Spleen (tissue), 11 donors: ENCODE data around the gene STARD13. TPM values are rescaled to one million over a fixed set of nuclear protein-coding genes. Genes with fewer than 3 reads are reported as not detected.
"Not testable (repeated sequence)": the region's sequence is repeated elsewhere in the genome, so short reads cannot be mapped to it uniquely, and the experiment has no call there.

Source experiments
- DNase-seq: peaks from one replicate; pipeline ENCODE4 v3.0.0-alpha.2; 2020
- H3K27ac ChIP-seq, 8 donors: fragments of 200-600 bp; sonication (generic) in 7 of 8; 1 replicate in 4 of 8; 2 replicates in 4 of 8; pipeline versions ENCODE4 v1.5.0 to v1.8.0; 2016 to 2021; ENCODE audit warnings: inconsistent platforms in 4 of 8, mild to moderate bottlenecking in 4 of 8, moderate library complexity in 1 of 8
- H3K27me3 ChIP-seq, 7 donors: fragments of 200-600 bp; sonication (generic) in 6 of 7; replicated peaks in 1 of 7; 1 replicate in 4 of 7; 2 replicates in 3 of 7; pipeline versions ENCODE4 v1.5.0 to v1.8.0; 2016 to 2021; ENCODE audit warnings: inconsistent platforms in 3 of 7, mild to moderate bottlenecking in 1 of 7
- H3K36me3 ChIP-seq, 6 donors: fragments of 200-600 bp; sonication (generic) in 5 of 6; 1 replicate in 4 of 6; 2 replicates in 2 of 6; pipeline versions ENCODE4 v1.5.0 to v1.8.0; 2016 to 2021; ENCODE audit warnings: inconsistent platforms in 2 of 6
- H3K4me1 ChIP-seq, 6 donors: fragments of 200-600 bp; sonication (generic) in 5 of 6; 1 replicate in 3 of 6; 2 replicates in 3 of 6; pipeline versions ENCODE4 v1.5.0 to v1.8.0; 2016 to 2021; ENCODE audit warnings: inconsistent platforms in 3 of 6
- H3K4me3 ChIP-seq, 8 donors: fragments of 200-600 bp; sonication (generic) in 7 of 8; 1 replicate in 4 of 8; 2 replicates in 4 of 8; pipeline versions ENCODE4 v1.5.0 to v1.8.0; 2016 to 2021; ENCODE audit warnings: inconsistent platforms in 4 of 8, mild to moderate bottlenecking in 4 of 8, moderate library complexity in 2 of 8
- H3K9me3 ChIP-seq, 8 donors: fragments of 200-600 bp; sonication (generic) in 7 of 8; 1 replicate in 4 of 8; 2 replicates in 4 of 8; pipeline versions ENCODE4 v1.5.0 to v1.8.0; 2016 to 2021; ENCODE audit warnings: inconsistent platforms in 4 of 8
- CTCF ChIP-seq, 11 experiments: fragments of 200-600 bp in 7 of 11; fragments of 450-650 bp in 4 of 11; sonication (generic) in 4 of 11; IDR thresholded peaks in 8 of 11; conservative IDR thresholded peaks in 3 of 11; 1 replicate in 7 of 11; 2 replicates in 4 of 11; pipeline versions ENCODE4 v1.4.0 to v1.8.0; 2016 to 2021; ENCODE audit warnings: antibody characterized with exemption in 11 of 11, inconsistent platforms in 4 of 11, mild to moderate bottlenecking in 1 of 11
- POLR2A ChIP-seq, 3 donors: fragments of 450-650 bp; IDR thresholded peaks; one replicate each; pipeline ENCODE4 v1.5.1; 2017; ENCODE audit warnings: antibody characterized with exemption in 3 of 3, mild to moderate bottlenecking in 1 of 3
- POLR2AphosphoS5 ChIP-seq, 3 donors: sonication (generic); formaldehyde crosslinking; IDR thresholded peaks; one replicate each; pipeline ENCODE4 v1.5.1; 2017; ENCODE audit warnings: antibody characterized with exemption in 3 of 3
- WGBS, 5 donors: extraction: QIAGEN DNeasy Blood & Tissue Kit in 3 of 5; methylation state at CpG; one replicate each; pipeline versions ENCODE4 v1.1.5 to v1.1.7; 2013 to 2018; 5-methylcytosine and 5-hydroxymethylcytosine counted together
- intact Hi-C: fragments of 100-400 bp; cut with DNase I; formaldehyde crosslinking; loops from one replicate; pipeline ENCODE4 v1.15.0; 2023; ENCODE audit warnings: low total_unique reads
- polyA plus RNA-seq, 3 donors: library from polyadenylated mRNA; stranded (reverse); fragments of 200-250 nt; gene quantifications; one replicate each; pipeline ENCODE4 v1.2.1, GENCODE V29; 2013
- total RNA-seq, 7 donors: library from RNA; depleted of rRNA in 3 of 7; stranded (reverse); fragments of >200 nt in 3 of 7; fragmentation: NEBNext Ultra II Directional in 4 of 7; extraction: Animal tissue kit (Norgen Biotek cat#: 25700) in 4 of 7; gene quantifications; one replicate each; pipeline versions ENCODE4 v1.1.0 to v1.2.1, GENCODE V29; 2016 to 2021
- donor health status: healthy with polysubstance abuse.
- donor health status: DM: no; HTN: no; CAD: no; lungs with moderate emphysema.
- donor health status: DM: no; HTN: no; CAD: no.
- donor health status: Bipolar disorder and iron deficiency.
- donor health status: healthy.
- donor health status: DM: no; HTN: no; CAD: no.
- donor health status: DM: yes; HTN: yes; CAD: no.

The STARD13 gene
- total and polyA plus RNA-seq, 10 donors = 1.4 to 58.1 (median 26.7) TPM

GRCh38 chr13:33245505-33246158 lies 39.9 kb downstream of the STARD13 start:
- H3K27me3 ChIP-seq = no peaks in the 10 kb centered on the region
- 91 to 96% (median 92%) methylated on average over 1 of the region's 1 CpG for WGBS, 5 donors
- H3K27ac ChIP-seq = no peak overlapping the region
- DNase-seq = no peak
- peaks cover 0 to 14% (median under 1%) of the 10 kb centered on the region in 8 donors for H3K9me3 ChIP-seq
- H3K4me1 ChIP-seq = no peaks in the 10 kb centered on the region
- no peak overlapping the region for H3K4me3 ChIP-seq
- no peak for TF ChIP-seq CTCF (IDR thresholded peaks at IDR 0.05 in 8 of 11, conservative IDR thresholded peaks at IDR 0.05 in 3 of 11)
- no peak for TF ChIP-seq POLR2A (IDR thresholded peaks at IDR 0.05)
- TF ChIP-seq POLR2AphosphoS5 (IDR thresholded peaks at IDR 0.05) = no peak
- intact Hi-C loops = no loop called here
- no peaks in the 10 kb centered on the region for H3K36me3 ChIP-seq

- 73 to 90% (median 86%) methylated on average over 4 of the region's 4 CpGs for WGBS, 5 donors
- TF ChIP-seq POLR2AphosphoS5 (IDR thresholded peaks at IDR 0.05) = no peak
- TF ChIP-seq POLR2A (IDR thresholded peaks at IDR 0.05) = no peak
- TF ChIP-seq CTCF (IDR thresholded peaks at IDR 0.05 in 8 of 11, conservative IDR thresholded peaks at IDR 0.05 in 3 of 11) = no peak
- DNase-seq = no peak
- no peaks in the 10 kb centered on the region for H3K27me3 ChIP-seq
- no peak overlapping the region for H3K27ac ChIP-seq
- H3K36me3 ChIP-seq = no peaks in the 10 kb centered on the region
- no peak overlapping the region for H3K4me3 ChIP-seq
- intact Hi-C loops = no loop called here
- peaks cover 0 to 19% (median 2%) of the 10 kb centered on the region in 8 donors for H3K9me3 ChIP-seq
- H3K4me1 ChIP-seq = no peaks in the 10 kb centered on the region
Measured at GRCh38 chr13:33244907-33245287, 40.7 kb downstream of the STARD13 start.

GRCh38 chr13:33244210-33244906 lies 41.2 kb downstream of the STARD13 start:
- Histone ChIP-seq H3K4me3 (no peak overlapping the region), H3K4me1 (no peaks in the 10 kb centered on the region), H3K27ac (no peak overlapping the region), H3K36me3 (no peaks in the 10 kb centered on the region), H3K27me3 (no peaks in the 10 kb centered on the region), H3K9me3 (peaks cover 0 to 19% (median 2%) of the 10 kb centered on the region in 8 donors)
- 87 to 95% (median 93%) methylated on average over 3 of the region's 3 CpGs for WGBS, 5 donors
- TF ChIP-seq CTCF (IDR thresholded peaks at IDR 0.05 in 8 of 11, conservative IDR thresholded peaks at IDR 0.05 in 3 of 11) (no peak), POLR2A (IDR thresholded peaks at IDR 0.05) (no peak), POLR2AphosphoS5 (IDR thresholded peaks at IDR 0.05) (no peak)
- no peak for DNase-seq
- intact Hi-C loops = no loop called here

GRCh38 chr13:33242984-33243617 lies 42.5 kb downstream of the STARD13 start:
- peaks cover 0 to 19% (median 2%) of the 10 kb centered on the region in 8 donors for H3K9me3 ChIP-seq
- TF ChIP-seq CTCF (IDR thresholded peaks at IDR 0.05 in 8 of 11, conservative IDR thresholded peaks at IDR 0.05 in 3 of 11) (no peak), POLR2AphosphoS5 (IDR thresholded peaks at IDR 0.05) (no peak), POLR2A (IDR thresholded peaks at IDR 0.05) (no peak)
- intact Hi-C loops = no loop called here
- H3K4me1 ChIP-seq = no peaks in the 10 kb centered on the region
- no peak overlapping the region for H3K27ac ChIP-seq
- no peak for DNase-seq
- H3K27me3 ChIP-seq = no peaks in the 10 kb centered on the region
- WGBS, 5 donors = 93 to 99% (median 97%) methylated on average over 2 of the region's 2 CpGs
- H3K36me3 ChIP-seq = no peaks in the 10 kb centered on the region
- H3K4me3 ChIP-seq = no peak overlapping the region

- intact Hi-C loops, DNase-seq, H3K27me3 ChIP-seq, H3K4me1 ChIP-seq, H3K36me3 ChIP-seq, H3K4me3 ChIP-seq, H3K27ac ChIP-seq: not testable (repeated sequence)
- peaks cover 0 to 19% (median 2%) of the 10 kb centered on the region in 8 donors for H3K9me3 ChIP-seq
- WGBS, 5 donors = 69 to 100% (median 75%) methylated on average over 2 to 6 of the region's 6 CpGs
Measured at GRCh38 chr13:33242372-33242771, 43.2 kb downstream of the STARD13 start.
